GM19397 (cell line): ENCODE results near the gene CHRNA10.

ENCODE experiments used
- ATAC-seq: cut with Tn5 transposase; IDR thresholded peaks from one replicate; pipeline ENCODE4 v1.9.1; 2021; ENCODE audit warnings: mild to moderate bottlenecking, moderate library complexity; ENCODE audit not compliant: unreplicated experiment

The CHRNA10 gene, protein sequence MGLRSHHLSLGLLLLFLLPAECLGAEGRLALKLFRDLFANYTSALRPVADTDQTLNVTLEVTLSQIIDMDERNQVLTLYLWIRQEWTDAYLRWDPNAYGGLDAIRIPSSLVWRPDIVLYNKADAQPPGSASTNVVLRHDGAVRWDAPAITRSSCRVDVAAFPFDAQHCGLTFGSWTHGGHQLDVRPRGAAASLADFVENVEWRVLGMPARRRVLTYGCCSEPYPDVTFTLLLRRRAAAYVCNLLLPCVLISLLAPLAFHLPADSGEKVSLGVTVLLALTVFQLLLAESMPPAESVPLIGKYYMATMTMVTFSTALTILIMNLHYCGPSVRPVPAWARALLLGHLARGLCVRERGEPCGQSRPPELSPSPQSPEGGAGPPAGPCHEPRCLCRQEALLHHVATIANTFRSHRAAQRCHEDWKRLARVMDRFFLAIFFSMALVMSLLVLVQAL

DNA sequence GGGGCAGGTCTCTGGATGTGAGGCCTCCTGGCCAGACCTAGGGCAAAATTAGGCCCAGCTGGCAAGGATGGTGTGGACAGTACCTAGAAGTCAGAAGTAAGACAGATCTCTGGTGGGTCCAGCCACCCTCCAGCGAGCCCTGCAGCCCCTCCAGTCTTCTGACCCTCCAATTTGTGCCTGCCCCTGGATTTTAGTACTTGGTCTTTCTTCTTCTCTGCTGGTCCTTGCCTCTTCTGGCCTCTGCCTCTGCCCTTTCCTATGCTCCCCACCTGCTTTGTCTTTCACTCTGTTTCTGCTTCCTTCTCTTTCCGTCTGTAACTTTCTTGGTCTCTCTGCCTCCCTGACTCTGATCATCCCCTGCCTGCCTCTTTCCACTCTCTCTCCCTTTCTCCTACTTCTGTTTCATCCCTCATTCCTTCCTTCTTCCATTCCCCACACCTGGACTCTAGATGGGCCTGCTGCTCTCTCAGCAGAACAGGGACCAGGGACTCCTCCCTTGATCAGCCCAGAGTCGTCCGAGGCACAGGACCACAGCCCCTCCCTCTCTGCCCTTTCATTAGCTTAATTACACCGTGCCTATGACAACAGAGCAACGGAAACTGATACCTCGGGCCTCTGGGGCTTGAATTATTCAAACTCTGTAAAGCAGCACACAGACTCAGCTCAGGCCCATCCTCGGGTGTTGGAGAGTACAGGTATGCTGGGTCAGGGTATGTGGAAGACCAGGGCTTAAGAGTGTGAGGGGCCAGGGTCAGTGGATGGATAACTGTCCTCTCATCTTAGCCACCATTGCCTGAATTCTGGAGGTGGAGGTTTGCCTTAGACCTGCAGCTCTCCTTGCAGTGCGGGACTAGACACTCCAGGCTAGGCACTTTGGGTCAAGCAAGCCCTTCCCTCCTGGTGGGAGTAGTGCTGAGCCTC lies at the start of gene CHRNA10:
TSS of gene CHRNA10 (minus strand) at position 51 of the 921 bp plus-strand sequence. CDS start 72 bp downstream, outside the sequence.
- no peak for ATAC-seq

DNA sequence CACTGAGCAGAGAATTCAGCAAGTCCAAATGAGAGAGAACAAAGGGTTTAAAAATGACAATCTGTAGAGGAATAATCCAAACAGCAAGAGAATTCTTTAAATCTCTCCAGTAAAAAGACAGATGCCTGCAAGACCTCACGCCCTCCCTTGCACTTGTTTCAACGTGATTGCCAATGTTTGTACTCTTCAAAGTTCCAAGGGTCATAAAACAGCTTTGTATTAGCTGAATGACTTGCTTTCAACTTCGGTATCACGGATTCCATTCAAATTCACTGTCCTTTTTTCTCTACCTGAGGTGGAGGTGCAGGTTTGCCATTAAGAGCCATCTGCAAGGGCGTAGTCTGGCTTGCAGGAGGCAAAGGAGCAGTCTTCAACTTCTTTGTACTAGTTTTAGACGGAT lies 41.1 kb upstream of the CHRNA10 start:
- ATAC-seq, result no peak

DNA sequence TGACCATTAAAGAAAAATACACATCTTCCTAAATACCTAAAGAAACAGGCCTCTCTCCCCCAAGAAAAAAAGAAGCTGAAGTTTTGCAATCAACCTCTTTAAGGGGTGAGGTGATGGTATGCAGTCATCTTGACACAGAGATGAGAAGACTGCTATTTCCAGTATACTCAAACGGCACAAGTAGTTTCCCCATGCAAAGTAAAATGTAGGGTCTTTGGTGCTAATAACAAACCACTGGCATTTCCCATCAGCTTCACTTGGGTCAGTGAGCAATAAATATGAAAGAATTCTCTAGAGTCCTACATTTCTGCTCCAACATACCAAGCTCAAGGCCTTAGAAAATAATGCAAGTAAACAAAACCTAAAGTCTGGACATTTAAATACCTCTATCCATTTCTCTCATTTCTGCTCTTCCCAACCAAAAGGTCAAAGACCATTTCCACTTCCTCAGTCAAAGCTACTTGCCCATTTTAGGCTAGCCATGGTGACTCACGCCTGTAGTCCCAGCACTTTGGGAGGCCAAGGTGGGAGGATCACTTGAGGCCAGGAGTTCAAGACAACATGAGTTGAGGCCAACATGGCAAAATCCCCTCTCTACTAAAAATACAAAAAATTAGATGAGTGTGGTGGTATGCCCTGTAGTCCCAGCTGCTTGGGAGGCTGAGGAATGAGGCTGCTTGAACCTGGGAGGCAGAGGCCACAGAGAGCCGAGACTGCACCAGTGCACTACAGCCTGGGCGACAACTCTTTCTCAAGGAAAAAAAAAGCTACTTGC lies 39.5 kb upstream of the CHRNA10 start:
- no peak for ATAC-seq

DNA sequence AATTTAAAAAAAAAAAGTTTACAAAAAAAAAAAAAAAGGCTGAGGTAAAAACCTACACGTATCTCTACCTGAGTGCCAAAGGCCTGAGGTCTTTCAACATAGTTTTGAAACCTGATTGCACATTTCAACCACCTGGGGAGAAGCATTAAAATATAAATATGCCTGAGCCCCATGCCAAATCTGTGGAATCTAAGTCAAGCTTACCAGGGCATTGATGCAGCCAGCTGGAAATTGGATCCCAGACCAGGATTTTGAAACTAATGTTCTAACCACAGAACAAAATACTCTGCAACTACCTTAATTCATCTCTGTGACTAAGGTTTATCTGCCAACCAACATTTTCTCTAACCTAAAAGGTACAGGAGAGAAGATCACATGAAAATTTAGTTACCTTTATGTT lies 38.8 kb upstream of the CHRNA10 start:
- no peak for ATAC-seq

DNA sequence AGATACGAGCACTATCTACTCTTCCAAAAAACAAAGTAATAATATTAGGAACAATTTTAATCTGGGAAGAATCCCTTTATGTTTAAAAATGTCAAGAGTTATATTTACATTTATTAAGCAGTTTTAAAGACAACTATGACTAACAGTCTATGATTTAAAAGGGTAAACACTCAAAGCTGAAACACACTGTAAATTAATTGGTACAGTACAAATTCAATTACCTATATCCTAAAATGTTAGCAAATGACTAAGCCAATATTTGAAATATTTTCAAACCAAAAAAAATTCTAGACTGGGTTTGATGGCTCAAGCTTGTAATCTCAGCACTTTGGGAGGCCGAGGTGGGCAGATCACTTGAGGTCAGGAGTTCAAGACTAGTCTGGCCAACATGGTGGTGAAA lies 36.0 kb upstream of the CHRNA10 start:
- no peak for ATAC-seq

DNA sequence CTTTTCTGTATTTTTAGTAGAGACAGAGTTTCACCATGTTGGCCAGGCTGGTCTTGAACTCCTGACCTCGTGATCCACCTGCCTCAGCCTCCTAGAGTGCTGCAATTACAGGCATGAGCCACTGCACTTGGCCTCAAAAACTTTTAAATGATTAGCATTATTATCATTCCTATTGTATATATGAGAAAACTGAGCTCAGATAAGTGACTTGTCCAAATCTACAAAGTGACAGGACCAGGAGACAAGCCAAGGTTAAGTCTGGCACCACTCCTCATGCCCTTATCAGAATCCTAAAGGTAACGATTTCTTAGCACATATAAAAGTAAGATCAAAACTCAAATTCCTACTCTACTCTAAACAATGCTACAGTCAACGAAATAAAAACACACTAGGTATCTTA lies 32.2 kb upstream of the CHRNA10 start:
- ATAC-seq, result no peak

DNA sequence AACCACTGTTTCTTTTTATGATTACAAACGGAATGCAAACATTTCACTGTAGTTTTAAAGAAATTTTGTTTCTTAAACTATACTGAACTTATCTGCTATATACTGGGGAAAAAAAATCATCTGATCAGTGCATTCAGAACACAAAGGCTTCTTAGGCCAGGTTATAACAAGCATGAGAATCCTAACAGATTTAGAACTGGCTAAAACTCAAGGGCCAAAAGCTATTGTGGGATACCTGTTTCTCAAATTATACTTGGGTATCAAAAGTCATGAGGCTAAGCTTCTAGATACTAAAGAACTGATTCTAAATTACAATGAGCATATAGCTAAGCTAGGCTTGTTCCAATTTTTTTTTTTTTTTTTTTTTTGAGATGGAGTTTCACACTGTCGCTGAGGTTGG lies 29.7 kb upstream of the CHRNA10 start:
- no peak for ATAC-seq

DNA sequence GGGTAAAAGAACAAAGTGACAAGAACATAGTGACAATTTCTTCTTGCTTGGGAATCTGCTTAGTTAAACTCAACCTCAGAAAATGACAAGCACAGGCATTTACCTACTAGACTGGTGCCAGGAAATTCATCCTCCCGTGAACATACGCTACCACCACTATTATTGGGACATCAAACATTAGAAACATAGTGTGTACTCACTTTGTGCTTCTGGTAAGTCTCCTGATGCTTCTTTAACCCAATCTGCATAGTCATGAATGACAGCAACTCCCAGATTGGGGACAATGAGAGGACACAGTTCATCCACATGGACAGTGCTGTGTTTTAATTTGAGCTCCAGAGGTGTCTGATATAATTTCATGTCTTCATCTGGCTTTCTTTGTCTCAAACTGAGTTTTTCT lies 29.2 kb upstream of the CHRNA10 start:
- ATAC-seq, result no peak

DNA sequence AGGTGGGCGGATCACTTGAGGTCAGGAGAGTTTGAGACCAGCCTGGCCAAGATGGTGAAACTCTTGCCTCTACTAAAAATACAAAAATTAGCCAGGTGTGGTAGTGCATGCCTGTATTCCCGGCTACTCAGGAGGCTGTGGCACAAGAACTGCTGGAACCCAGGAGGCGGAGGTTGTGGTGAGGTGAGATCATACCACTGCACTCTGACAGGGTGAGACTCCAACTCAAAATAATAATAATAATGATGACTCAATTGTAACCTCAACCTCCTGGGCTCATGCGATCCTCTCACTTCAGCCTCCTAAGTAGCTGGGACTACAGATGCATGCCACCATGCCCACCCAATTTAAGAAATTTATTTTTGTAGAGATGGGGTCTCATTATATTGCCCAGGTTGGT lies 15.6 kb upstream of the CHRNA10 start:
- ATAC-seq, result no peak

DNA sequence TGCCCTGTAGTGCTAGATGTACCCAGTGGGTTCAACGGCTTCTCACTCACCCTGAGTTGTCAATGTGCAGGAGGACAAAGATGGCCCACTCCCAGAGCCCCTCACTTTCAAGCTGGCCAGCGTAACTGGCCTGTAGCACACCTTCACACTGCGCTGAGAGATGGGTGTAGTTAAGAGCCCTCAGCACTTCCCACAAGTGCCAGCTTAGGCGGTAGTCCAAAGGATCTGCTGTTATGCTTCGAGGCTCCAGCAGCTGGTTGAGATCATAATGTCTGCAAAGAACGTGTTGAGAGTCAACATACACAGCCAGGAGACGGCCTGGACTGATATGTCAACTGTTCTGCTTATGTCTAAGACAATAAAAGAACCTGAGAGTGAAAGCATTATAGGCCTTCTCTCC lies 14.7 kb upstream of the CHRNA10 start:
- ATAC-seq, result no peak

DNA sequence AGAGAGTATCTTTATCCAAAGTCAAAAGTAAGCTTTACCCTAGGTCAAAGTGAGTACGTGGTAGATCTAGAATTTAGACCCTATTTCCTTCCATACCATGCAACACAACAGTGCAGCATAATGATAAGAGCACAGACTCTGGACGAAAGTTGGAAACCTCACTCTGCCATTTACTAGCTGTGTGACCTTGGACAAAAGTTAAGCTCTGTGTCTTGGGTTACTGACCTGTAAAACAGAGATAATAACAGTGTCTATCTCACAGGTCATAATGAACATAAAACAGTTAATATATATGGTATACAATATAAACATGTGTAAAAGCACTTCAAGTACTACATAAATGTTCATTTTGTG lies 13.6 kb upstream of the CHRNA10 start:
- no peak for ATAC-seq

DNA sequence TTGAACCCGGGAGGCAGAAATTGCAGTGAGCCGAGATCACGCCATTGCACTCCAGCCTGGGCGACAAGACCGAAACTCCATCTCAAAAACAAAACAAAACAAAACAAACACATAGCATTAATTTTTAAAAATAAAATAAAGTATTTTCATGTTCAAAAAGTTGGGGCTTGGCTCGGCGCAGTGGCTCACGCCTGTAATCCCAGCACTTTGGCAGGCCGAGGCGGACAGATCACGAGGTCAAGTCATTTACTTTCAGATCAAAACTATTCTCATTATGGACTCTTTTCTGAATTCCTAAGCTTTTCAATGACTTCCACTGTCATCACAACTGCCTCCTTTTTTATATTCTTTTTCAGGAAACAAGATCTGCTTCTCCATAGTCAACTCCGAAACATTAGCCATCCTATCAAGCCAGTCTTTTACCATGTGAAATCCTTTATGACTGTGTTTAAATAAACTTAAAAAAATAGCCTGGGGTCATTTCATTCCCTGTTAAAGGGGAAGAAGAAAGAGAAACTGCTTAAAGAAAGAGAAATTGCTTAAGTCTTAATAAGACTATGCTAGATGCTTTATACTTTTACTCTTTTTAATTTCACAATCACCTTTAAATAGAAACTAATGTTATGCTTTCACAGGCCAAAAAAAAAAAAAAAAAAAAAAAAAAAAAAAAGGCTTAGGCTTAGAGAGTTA lies 13.1 kb upstream of the CHRNA10 start:
- ATAC-seq, result no peak

DNA sequence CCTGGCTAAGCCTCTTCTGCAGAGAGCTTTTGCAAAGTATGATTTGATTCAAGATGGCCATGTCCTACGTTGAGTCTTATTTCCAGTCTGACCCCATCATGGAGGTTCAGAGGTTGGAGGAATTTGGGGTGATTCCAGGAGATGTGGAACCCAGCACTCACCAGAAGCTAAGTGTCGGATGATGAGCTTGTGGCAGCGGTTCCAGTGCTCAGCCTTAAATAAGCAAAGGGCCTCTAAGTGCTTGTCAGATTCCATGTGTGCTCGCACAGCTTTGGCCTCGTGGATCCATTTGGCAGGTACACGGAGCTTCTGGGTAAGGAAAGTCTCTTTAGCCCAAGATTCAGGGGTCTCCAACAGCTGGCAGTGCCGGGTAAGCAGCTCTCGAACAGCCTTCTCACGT lies 11.9 kb upstream of the CHRNA10 start:
- no peak for ATAC-seq

DNA sequence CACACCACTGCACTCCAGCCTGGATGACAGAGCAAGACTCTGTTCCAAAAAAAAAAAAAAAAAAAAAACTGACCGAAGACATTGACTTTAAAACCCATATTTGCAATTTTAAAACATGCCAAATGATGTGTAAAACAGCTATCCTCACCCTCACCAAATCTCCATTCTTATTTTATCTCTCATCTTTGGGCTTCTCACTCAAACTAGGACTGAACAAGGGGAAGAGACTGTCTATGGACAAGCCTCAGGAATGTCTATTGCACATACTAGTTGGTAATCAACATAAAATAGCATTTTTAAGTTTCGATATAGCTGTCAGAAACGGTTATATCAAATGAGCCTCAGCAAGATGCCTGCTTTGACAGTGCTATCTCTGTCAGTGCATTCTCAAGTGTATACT lies 7.9 kb upstream of the CHRNA10 start:
- ATAC-seq, result no peak

DNA sequence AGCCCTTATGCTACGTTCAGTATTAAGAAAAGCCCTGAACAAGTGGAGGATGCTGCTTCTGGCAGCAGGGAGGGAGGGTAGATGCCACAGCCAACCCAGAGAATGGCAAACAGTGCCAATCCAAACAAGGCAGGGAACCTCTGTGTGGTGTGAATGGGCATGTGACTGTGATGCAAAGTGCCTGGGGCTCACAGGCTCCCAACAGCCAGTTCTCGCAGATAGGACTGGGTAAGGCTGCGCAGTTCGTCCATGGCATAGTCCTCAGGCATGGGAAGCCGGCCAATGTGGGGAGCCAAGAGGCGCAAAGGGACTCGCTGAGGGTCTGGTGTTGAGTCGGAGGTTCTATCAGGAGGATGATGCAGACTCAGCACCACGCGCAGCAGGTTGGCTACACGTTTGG lies 4.8 kb upstream of the CHRNA10 start:
- ATAC-seq, result no peak

DNA sequence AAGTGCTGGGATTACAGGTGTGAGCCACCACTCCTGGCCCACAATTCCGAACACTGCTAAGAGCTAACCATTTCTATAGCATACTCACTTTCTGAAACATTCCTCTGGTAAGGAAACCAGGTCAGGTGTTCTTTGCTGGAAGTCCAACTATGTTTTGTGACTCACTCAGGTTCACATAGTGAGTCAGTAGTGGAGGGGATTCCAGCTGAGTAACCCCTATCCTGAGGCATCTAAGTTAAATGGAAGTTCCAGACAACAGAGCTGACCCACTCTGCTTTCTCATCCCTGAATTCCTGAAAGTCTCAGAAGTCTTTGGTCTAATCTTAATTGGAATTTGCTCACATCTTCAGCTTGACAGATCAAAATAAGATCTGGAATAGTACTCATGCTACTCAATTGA lies 3.0 kb upstream of the CHRNA10 start:
- ATAC-seq, result no peak

DNA sequence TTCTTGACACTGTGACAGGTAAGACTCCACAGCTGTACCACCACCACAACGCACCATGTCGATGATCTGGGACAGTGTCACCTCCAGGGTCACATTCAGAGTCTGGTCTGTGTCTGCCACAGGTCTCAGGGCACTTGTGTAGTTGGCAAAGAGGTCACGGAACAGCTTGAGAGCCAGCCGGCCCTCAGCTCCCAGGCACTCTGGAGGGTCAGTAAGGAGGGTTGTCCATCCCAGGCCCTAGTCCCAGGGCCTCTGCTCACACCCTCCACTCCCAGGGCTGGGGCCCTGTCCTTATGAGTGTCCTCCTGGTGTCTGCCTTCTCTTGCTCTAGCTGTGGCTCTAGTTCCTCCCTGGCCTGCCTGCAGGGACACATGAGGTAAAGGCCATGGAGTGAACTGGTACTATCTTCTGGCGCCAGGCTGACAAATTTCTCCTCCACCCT lies 1.4 kb downstream of the CHRNA10 start:
- ATAC-seq, result no peak

DNA sequence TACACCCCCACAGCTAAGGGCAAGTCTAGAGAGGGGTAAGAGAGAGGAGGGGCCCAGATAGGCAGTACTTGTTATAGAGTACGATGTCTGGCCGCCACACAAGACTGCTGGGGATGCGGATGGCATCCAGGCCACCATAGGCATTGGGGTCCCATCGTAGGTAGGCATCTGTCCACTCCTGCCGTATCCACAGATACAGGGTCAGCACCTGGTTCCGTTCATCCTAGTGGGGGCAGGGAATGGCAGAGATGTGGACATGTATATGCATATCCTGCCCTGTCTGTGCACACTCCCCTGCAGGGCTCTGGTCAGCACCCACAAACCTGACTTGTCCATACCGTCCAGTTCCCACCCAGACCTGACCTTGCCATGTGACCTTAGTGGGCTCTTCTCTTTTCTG lies 2.1 kb downstream of the CHRNA10 start:
- no peak for ATAC-seq

DNA sequence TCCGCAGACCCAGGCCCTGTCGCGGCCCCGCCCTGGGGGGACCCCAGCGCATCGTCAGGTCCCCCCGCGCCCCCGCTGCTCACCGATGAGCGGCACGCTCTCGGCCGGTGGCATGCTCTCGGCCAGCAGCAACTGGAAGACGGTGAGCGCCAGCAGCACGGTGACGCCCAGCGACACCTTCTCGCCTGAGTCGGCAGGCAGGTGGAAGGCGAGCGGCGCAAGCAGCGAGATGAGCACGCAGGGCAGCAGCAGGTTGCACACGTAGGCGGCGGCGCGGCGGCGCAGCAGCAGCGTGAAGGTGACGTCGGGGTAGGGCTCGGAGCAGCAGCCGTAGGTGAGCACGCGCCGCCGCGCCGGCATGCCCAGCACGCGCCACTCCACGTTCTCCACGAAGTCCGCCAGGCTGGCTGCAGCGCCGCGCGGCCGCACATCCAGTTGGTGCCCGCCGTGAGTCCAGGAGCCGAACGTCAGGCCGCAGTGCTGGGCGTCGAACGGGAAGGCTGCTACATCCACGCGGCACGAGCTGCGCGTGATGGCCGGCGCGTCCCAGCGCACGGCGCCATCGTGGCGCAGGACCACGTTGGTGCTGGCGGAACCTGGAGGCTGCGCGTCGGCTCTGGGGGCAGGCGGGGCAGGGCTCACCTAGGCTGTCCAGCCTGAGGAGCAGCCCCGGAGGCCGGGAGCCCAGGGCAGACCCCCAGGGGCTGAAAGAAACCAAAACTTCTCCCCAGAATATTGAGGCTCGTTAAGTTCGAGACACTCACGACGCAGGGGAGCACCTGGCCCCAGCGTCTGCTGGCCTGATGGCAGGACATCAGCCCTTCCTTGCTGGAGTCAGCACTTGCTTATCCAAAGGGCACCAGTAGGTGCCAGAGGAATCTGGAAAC lies 3.8 kb downstream of the CHRNA10 start:
- ATAC-seq, result no peak
